HepG2 (cell line): Measurements from ENCODE around the gene ZNF324B. TPM values are rescaled to one million over a fixed set of nuclear protein-coding genes. Genes with fewer than 3 reads are reported as not detected.

Experiments
- ATF7 ChIP-seq, 2 experiments: fragments of 450-650 bp in 1 of 2; sonication (generic) in 1 of 2; formaldehyde crosslinking in 1 of 2; IDR thresholded peaks; 2 replicates each; pipeline versions ENCODE4 v1.4.0 to v1.6.1; 2016 to 2020; ENCODE audit warnings: antibody characterized with exemption in 1 of 2, mild to moderate bottlenecking in 1 of 2, missing genetic modification reagents in 1 of 2
- FIP1L1 ChIP-seq: fragments of 200-400 bp; formaldehyde crosslinking; IDR thresholded peaks from 2 replicates; pipeline ENCODE4 v1.6.1; 2018; ENCODE audit warnings: low read depth, mild to moderate bottlenecking, low read length, moderate library complexity, borderline replicate concordance; ENCODE audit not compliant: insufficient read depth
- GPN1 ChIP-seq: sonication (generic); formaldehyde crosslinking; IDR thresholded peaks from 2 replicates; pipeline ENCODE4 v1.5.1; 2020; ENCODE audit warnings: missing genetic modification reagents, borderline replicate concordance
- KMT2B ChIP-seq: IDR thresholded peaks from 2 replicates; pipeline ENCODE4 v1.6.1; 2016; ENCODE audit warnings: missing genetic modification reagents, missing compliant biosample characterization
- MTF1 ChIP-seq: sonication (generic); formaldehyde crosslinking; IDR thresholded peaks from 2 replicates; pipeline ENCODE4 v1.5.0; 2020; ENCODE audit warnings: missing genetic modification reagents
- SALL1 ChIP-seq: sonication (generic); formaldehyde crosslinking; IDR thresholded peaks from 2 replicates; pipeline ENCODE4 v1.8.0; 2022; ENCODE audit warnings: mild to moderate bottlenecking, missing genetic modification reagents
- SNRNP70 ChIP-seq: fragments of 200-400 bp; formaldehyde crosslinking; IDR thresholded peaks from 2 replicates; pipeline ENCODE4 v1.6.1; 2017; ENCODE audit warnings: mild to moderate bottlenecking, low read depth, low read length, moderate library complexity
- TEAD3 ChIP-seq: optimal IDR thresholded peaks from 2 replicates; pipeline ENCODE3; 2016; ENCODE audit warnings: borderline replicate concordance
- ZBTB42 ChIP-seq: sonication (generic); formaldehyde crosslinking; IDR thresholded peaks from 2 replicates; pipeline ENCODE4 v1.5.0; 2020; ENCODE audit warnings: mild to moderate bottlenecking, missing genetic modification reagents
- ZNF251 ChIP-seq: sonication (generic); formaldehyde crosslinking; IDR thresholded peaks from 2 replicates; pipeline ENCODE4 v1.9.0; 2021; ENCODE audit warnings: mild to moderate bottlenecking, missing genetic modification reagents
- ZNF441 ChIP-seq: sonication (generic); formaldehyde crosslinking; IDR thresholded peaks from 2 replicates; pipeline ENCODE4 v1.7.0; 2021; ENCODE audit warnings: missing genetic modification reagents, borderline replicate concordance
- ZNF598 ChIP-seq: sonication (generic); formaldehyde crosslinking; IDR thresholded peaks from 2 replicates; pipeline ENCODE4 v1.5.1; 2020; ENCODE audit warnings: mild to moderate bottlenecking, missing genetic modification reagents, borderline replicate concordance
- polyA plus RNA-seq, 8 experiments: library from polyadenylated mRNA; depleted of rRNA in 3 of 8; stranded (reverse) in 7 of 8; unstranded in 1 of 8; fragments of >200 nt; fragmentation: Illumina TruSeq in 4 of 8; extraction: Trizol in 4 of 8; gene quantifications; 2 replicates each; pipeline versions ENCODE4 v1.2.1 to v1.2.3, GENCODE V29; 2011 to 2016; ENCODE audit warnings: low read depth in 4 of 8, missing spikeins in 1 of 8, mixed read lengths in 1 of 8; ENCODE audit not compliant: insufficient read depth in 1 of 8
- total RNA-seq, 5 experiments: library from RNA; depleted of rRNA; stranded (reverse); fragments of >200 nt; fragmentation: Illumina TruSeq; extraction: Trizol; gene quantifications; 2 replicates each; pipeline ENCODE4 v1.2.3, GENCODE V29; 2016; ENCODE audit warnings: low read depth in 1 of 5
- TF ChIP-seq, protein P1 (sequence below): sonication (generic); formaldehyde crosslinking; IDR thresholded peaks from 2 replicates; pipeline ENCODE4 v1.5.0; 2020; ENCODE audit warnings: mild to moderate bottlenecking, missing genetic modification reagents, borderline replicate concordance
- TF ChIP-seq, protein P2 (sequence below): sonication (generic); formaldehyde crosslinking; IDR thresholded peaks from 2 replicates; pipeline ENCODE4 v1.5.1; 2020; ENCODE audit warnings: missing genetic modification reagents, mild to moderate bottlenecking, borderline replicate concordance
- TF ChIP-seq, protein P3 (sequence below): IDR thresholded peaks from 2 replicates; pipeline ENCODE4 v1.6.1; 2018; ENCODE audit warnings: missing genetic modification reagents, mild to moderate bottlenecking, missing compliant biosample characterization
- TF ChIP-seq, protein P4 (sequence below): sonication (generic); formaldehyde crosslinking; IDR thresholded peaks from 2 replicates; pipeline ENCODE4 v1.5.1; 2020; ENCODE audit warnings: missing genetic modification reagents, mild to moderate bottlenecking, borderline replicate concordance
- TF ChIP-seq, protein P5 (sequence below): sonication (generic); formaldehyde crosslinking; IDR thresholded peaks from 2 replicates; pipeline ENCODE4 v1.4.0; 2020; ENCODE audit warnings: mild to moderate bottlenecking, missing genetic modification reagents, borderline replicate concordance

ZNF324B gene
- total and polyA plus RNA-seq, 2 of the 13 experiments (the other 11 are each of a cell fraction or from before 2014, with no cell fraction given): 0.53 to 3.0 TPM

DNA sequence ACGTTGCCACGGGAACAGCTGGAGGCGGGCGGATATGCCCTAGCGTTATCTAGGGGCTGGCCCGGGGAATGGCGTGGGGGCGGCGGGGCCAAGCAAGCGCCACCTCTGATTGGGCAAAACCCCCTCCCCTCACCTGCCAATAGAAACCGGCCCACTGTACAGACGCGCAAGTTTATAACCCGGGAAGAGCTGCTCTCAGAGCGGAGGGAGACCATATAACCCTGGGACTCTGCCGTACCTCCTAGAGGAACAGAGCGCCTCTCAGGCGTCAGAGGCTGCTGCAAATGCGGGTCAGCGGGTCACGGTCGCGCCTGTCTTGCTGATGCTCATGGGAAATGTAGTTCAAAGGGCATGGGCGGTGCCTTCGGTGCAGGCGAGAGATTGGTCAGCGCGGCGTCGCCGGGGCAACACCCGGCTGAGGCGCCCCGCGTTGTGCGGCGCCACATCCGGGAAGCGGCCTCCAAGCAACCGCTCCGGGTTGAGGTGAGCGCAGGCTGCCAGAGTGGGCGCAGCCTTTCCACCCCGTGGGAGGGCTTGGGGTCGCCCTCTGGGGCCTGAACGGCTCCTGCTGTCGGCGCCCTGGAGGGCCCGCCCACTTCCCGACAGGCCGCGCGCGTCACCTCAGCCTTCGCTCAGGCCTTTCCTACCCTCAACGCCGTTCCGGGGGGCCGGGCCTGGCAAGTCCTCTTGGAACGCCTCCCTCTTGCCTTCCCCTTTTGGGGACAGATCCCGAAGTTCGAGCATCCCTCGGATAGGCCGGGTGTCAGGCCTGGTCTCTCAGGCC lies 24.5 kb downstream of the ZNF324B start, which contains the start of gene ZNF446 (continued):
- TF ChIP-seq ZNF251 (no peak), MTF1 (0 out of 2 replicates have a peak, but pooled peaks have one; percentile 34), SALL1 (CRISPR knock-in tag) (peak; percentile 49; the same call in 1 of the 2 replicates), ATF7 (IDR thresholded peaks at IDR 0.05) (no peak), ATF7 (CRISPR knock-in tag; IDR thresholded peaks at IDR 0.05) (no peak), TEAD3 (CRISPR knock-in tag) (no peak), GPN1 (CRISPR knock-in tag) (no peak), ZNF441 (CRISPR knock-in tag) (no peak), KMT2B (CRISPR knock-in tag) (no peak), SNRNP70 (no peak), FIP1L1 (peak; percentile 7; the same call in 1 of the 2 replicates), ZBTB42 (CRISPR knock-in tag) (no peak), ZNF598 (CRISPR knock-in tag) (0 out of 2 replicates have a peak, but pooled peaks have one; percentile 56)
- TF ChIP-seq, protein P1, sequence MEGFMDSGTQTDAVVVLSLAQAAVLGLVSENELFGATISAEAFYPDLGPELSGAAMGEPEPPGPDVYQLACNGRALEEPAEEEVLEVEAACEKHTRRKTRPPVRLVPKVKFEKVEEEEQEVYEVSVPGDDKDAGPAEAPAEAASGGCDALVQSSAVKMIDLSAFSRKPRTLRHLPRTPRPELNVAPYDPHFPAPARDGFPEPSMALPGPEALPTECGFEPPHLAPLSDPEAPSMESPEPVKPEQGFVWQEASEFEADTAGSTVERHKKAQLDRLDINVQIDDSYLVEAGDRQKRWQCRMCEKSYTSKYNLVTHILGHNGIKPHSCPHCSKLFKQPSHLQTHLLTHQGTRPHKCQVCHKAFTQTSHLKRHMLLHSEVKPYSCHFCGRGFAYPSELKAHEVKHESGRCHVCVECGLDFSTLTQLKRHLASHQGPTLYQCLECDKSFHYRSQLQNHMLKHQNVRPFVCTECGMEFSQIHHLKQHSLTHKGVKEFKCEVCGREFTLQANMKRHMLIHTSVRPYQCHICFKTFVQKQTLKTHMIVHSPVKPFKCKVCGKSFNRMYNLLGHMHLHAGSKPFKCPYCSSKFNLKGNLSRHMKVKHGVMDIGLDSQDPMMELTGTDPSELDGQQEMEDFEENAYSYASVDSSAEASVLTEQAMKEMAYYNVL (CRISPR knock-in tag): no peak; the same call in 1 of the 2 replicates
- TF ChIP-seq, protein P2, sequence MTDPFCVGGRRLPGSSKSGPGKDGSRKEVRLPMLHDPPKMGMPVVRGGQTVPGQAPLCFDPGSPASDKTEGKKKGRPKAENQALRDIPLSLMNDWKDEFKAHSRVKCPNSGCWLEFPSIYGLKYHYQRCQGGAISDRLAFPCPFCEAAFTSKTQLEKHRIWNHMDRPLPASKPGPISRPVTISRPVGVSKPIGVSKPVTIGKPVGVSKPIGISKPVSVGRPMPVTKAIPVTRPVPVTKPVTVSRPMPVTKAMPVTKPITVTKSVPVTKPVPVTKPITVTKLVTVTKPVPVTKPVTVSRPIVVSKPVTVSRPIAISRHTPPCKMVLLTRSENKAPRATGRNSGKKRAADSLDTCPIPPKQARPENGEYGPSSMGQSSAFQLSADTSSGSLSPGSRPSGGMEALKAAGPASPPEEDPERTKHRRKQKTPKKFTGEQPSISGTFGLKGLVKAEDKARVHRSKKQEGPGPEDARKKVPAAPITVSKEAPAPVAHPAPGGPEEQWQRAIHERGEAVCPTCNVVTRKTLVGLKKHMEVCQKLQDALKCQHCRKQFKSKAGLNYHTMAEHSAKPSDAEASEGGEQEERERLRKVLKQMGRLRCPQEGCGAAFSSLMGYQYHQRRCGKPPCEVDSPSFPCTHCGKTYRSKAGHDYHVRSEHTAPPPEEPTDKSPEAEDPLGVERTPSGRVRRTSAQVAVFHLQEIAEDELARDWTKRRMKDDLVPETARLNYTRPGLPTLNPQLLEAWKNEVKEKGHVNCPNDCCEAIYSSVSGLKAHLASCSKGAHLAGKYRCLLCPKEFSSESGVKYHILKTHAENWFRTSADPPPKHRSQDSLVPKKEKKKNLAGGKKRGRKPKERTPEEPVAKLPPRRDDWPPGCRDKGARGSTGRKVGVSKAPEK (CRISPR knock-in tag): no peak
- TF ChIP-seq, protein P3, sequence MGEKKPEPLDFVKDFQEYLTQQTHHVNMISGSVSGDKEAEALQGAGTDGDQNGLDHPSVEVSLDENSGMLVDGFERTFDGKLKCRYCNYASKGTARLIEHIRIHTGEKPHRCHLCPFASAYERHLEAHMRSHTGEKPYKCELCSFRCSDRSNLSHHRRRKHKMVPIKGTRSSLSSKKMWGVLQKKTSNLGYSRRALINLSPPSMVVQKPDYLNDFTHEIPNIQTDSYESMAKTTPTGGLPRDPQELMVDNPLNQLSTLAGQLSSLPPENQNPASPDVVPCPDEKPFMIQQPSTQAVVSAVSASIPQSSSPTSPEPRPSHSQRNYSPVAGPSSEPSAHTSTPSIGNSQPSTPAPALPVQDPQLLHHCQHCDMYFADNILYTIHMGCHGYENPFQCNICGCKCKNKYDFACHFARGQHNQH (CRISPR knock-in tag): peak; percentile 84
- TF ChIP-seq, protein P4, sequence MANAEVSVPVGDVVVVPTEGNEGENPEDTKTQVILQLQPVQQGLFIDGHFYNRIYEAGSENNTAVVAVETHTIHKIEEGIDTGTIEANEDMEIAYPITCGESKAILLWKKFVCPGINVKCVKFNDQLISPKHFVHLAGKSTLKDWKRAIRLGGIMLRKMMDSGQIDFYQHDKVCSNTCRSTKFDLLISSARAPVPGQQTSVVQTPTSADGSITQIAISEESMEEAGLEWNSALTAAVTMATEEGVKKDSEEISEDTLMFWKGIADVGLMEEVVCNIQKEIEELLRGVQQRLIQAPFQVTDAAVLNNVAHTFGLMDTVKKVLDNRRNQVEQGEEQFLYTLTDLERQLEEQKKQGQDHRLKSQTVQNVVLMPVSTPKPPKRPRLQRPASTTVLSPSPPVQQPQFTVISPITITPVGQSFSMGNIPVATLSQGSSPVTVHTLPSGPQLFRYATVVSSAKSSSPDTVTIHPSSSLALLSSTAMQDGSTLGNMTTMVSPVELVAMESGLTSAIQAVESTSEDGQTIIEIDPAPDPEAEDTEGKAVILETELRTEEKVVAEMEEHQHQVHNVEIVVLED (CRISPR knock-in tag): peak; percentile 93
- TF ChIP-seq, protein P5, sequence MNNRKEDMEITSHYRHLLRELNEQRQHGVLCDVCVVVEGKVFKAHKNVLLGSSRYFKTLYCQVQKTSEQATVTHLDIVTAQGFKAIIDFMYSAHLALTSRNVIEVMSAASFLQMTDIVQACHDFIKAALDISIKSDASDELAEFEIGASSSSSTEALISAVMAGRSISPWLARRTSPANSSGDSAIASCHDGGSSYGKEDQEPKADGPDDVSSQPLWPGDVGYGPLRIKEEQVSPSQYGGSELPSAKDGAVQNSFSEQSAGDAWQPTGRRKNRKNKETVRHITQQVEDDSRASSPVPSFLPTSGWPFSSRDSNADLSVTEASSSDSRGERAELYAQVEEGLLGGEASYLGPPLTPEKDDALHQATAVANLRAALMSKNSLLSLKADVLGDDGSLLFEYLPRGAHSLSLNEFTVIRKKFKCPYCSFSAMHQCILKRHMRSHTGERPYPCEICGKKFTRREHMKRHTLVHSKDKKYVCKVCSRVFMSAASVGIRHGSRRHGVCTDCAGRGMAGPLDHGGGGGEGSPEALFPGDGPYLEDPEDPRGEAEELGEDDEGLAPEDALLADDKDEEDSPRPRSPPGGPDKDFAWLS (CRISPR knock-in tag): no peak
